Epithelial cell of umbilical artery (primary cell): ENCODE data around the gene GKN2. TPM values are rescaled to one million over a fixed set of nuclear protein-coding genes. Genes with fewer than 3 reads are reported as not detected.

Experiments
- total RNA-seq: library from RNA; depleted of rRNA; stranded (reverse); fragments of >200 nt; gene quantifications from 2 replicates; pipeline ENCODE4 v1.2.3, GENCODE V29; 2014

Gene GKN2
- not detected in 2 replicates for total RNA-seq

GRCh38 chr2:68952887-68953521 is at the start of gene GKN2:
TSS of gene GKN2 (minus strand) at chr2:68952893. CDS start at chr2:68952861, 32 bp downstream.

GRCh38 chr2:68974251-68974650 is 21.6 kb upstream of the GKN2 start, which contains the start of gene GKN1:
TSS of gene GKN1 (plus strand) at chr2:68974636. CDS start at chr2:68974678, 42 bp downstream.

Other genes with a start within 250 kb of the GKN2 start
- gene ARHGAP25, start 218.1 kb downstream of the GKN2 start, total RNA-seq = 0.32 and 1.4 TPM in 2 replicates
- not detected in 2 replicates for gene BMP10, start 81.5 kb downstream of the GKN2 start, total RNA-seq
- not detected in 2 replicates for gene GKN1, start 21.7 kb upstream of the GKN2 start, total RNA-seq
- gene ANTXR1, start 60.3 kb upstream of the GKN2 start, total RNA-seq = 7.4 and 7.5 TPM in 2 replicates